GM12878 (cell line): ENCODE measurements around the gene ARHGAP40.

Experiments used
- EZH2 ChIP-seq: IDR thresholded peaks from 2 replicates; pipeline ENCODE4 v1.6.1; 2012; ENCODE audit warnings: low read depth, mild to moderate bottlenecking, control low read depth, inconsistent platforms, low read length, borderline replicate concordance; ENCODE audit not compliant: control insufficient read depth
- RAD21 ChIP-seq: IDR thresholded peaks from 2 replicates; pipeline ENCODE4 v1.6.1; 2011; ENCODE audit warnings: mild to moderate bottlenecking, low read depth, low read length, moderate library complexity; ENCODE audit not compliant: insufficient read depth

DNA sequence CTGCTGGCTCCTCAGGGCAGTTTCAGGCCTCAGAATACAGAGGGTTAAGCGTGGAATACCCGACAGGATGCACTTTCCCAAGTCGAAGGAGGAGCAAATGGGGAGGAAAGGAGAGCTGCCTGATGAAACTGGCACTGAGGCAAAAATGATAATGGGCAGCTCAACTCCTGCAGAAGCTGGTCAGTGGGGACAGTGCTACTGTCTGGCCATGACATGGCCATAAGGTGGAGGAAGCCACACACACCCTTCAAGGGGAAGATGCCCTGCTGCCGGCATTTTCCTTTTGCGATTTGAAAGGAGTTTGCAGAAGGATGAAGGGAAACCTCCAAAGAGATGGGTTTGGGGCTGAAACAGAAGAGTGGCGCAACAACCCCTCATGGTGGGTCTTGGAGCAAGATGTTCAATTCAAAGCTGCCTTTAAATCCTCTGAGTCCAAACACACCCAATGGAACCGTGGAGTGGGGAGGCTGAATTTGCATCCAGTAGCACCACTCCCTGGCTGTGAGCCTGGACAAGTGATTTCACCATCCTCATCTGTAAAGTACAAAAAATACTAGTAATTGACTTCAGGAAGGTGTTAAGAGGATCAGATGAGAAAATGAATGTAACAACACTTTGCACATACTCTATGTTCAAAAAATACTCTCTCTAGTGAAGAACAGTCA, 17.4 kb upstream of the ARHGAP40 start:
- TF ChIP-seq EZH2 (no peak), RAD21 (no peak)
